K562 (cell line): ENCODE measurements around the gene USP1. TPM values are rescaled to one million over a fixed set of nuclear protein-coding genes. Genes with fewer than 3 reads are reported as not detected.
A peak's percentile ranks its signal among the peaks of the same experiment; 100 is the strongest.

Experiments
- ATAC-seq: fragments of 200-7000 bp; cut with Tn5 transposase; 3 replicates; pipeline ENCODE4 v1.9.1; 2020; ENCODE audit warnings: moderate library complexity
- BruUV-seq: library from RNA; stranded (reverse); fragments of 400-500 nt; replicated peaks from 2 replicates; lab custom pipeline; 2021; lab: Mats Ljungman, UMichigan
- CTCF ChIA-PET: fragments of 300-600 bp; formaldehyde crosslinking; extraction: SDS; loops from one replicate; lab custom pipeline; 2021; ENCODE audit warnings: low intra/inter-chr PET ratio; lab: Yijun Ruan, JAX
- POLR2A ChIA-PET: fragments of 300-600, 350-650 bp; sonication (Branson Sonifier 250); formaldehyde crosslinking; extraction: SDS; loops from one replicate; lab custom pipeline; 2021; ENCODE audit warnings: antibody characterized with exemption, inconsistent platforms; lab: Yijun Ruan, JAX
- DNase-seq, 4 experiments: peaks; one replicate each; pipeline versions ENCODE4 v3.0.0 to v3.0.0-alpha.2; 2011 to 2018; ENCODE audit warnings: low spot score in 3 of 4, mixed read lengths in 3 of 4; ENCODE audit errors: extremely low read depth in 1 of 4
- FAIRE-seq: peaks from 2 replicates; lab custom pipeline; 2011; peaks lifted over from hg19 to GRCh38; lab: Jason Lieb, UNC
- H2AFZ ChIP-seq: 2 replicates; pipeline ENCODE4 v1.6.0; 2011; ENCODE audit warnings: low read depth, low read length, control low read depth, inconsistent platforms
- H3K27ac ChIP-seq: fragments of 200-600 bp; 3 replicates; pipeline ENCODE4 v1.8.0; 2011; ENCODE audit warnings: low read depth, mild to moderate bottlenecking, control low read depth, inconsistent platforms, low read length, moderate library complexity, mixed read lengths; ENCODE audit errors: extremely low read depth
- H3K27me3 ChIP-seq, 2 experiments: fragments of 300-600 bp in 1 of 2; 2 replicates in 1 of 2; 3 replicates in 1 of 2; pipeline versions ENCODE4 v1.6.0 to v1.8.0; 2011; ENCODE audit warnings: inconsistent platforms in 2 of 2, low read length in 2 of 2, mild to moderate bottlenecking in 1 of 2, mixed read lengths in 1 of 2, moderate library complexity in 1 of 2; ENCODE audit not compliant: control insufficient read depth in 2 of 2, insufficient read depth in 2 of 2
- H3K36me3 ChIP-seq: fragments of 300-600 bp; 3 replicates; pipeline ENCODE4 v1.8.0; 2011; ENCODE audit warnings: mild to moderate bottlenecking, low read length, inconsistent platforms; ENCODE audit not compliant: control insufficient read depth, insufficient read depth
- H3K4me1 ChIP-seq, 2 experiments: fragments of 200-600 bp in 1 of 2; replicated peaks in 1 of 2; 2 replicates in 1 of 2; 3 replicates in 1 of 2; pipeline versions ENCODE4 v1.5.1 to v1.8.0; 2011; ENCODE audit warnings: inconsistent platforms in 2 of 2, low read length in 2 of 2, mild to moderate bottlenecking in 1 of 2, mixed read lengths in 1 of 2, moderate library complexity in 1 of 2; ENCODE audit not compliant: control insufficient read depth in 2 of 2, insufficient read depth in 2 of 2
- H3K4me2 ChIP-seq: 2 replicates; pipeline ENCODE4 v1.6.1; 2011; ENCODE audit warnings: low read length, control low read depth, inconsistent platforms, mixed read lengths; ENCODE audit not compliant: insufficient read depth
- H3K4me3 ChIP-seq: fragments of 200-600 bp; sonication (generic), shearing (Covaris generic); 2 replicates; pipeline ENCODE4 v1.5.1; 2016; ENCODE audit warnings: control low read depth, inconsistent platforms
- H3K79me2 ChIP-seq: fragments of 200-600 bp; 3 replicates; pipeline ENCODE4 v1.8.0; 2011; ENCODE audit warnings: low read length, inconsistent platforms; ENCODE audit not compliant: control insufficient read depth, insufficient read depth
- H3K9ac ChIP-seq, 2 experiments: 2 replicates each; pipeline versions ENCODE4 v1.6.0 to v1.6.1; 2011; ENCODE audit warnings: low read depth in 2 of 2, low read length in 2 of 2, control low read depth in 1 of 2, inconsistent platforms in 1 of 2, mild to moderate bottlenecking in 1 of 2, mixed read lengths in 1 of 2; ENCODE audit not compliant: insufficient read depth in 1 of 2
- H3K9me1 ChIP-seq: one replicate; pipeline ENCODE4 v1.6.0; 2011; ENCODE audit warnings: inconsistent platforms, mild to moderate bottlenecking, low read length, moderate library complexity; ENCODE audit not compliant: control insufficient read depth, insufficient read depth
- H3K9me3 ChIP-seq: replicated peaks from 2 replicates; pipeline ENCODE4 v1.5.1; 2011; ENCODE audit warnings: low read depth, low read length, inconsistent platforms; ENCODE audit not compliant: control insufficient read depth, insufficient read depth
- H4K20me1 ChIP-seq: replicated peaks from 2 replicates; pipeline ENCODE4 v1.6.1; 2011; ENCODE audit warnings: low read length, inconsistent platforms, mixed read lengths; ENCODE audit not compliant: control insufficient read depth, insufficient read depth
- ADNP ChIP-seq: fragments of 200-800 bp; sonication (Bioruptor generic); IDR thresholded peaks from 2 replicates; pipeline ENCODE4 v1.6.1; 2016; ENCODE audit warnings: missing genetic modification characterization, missing compliant biosample characterization
- ARID1B ChIP-seq: fragments of 450-650 bp; IDR thresholded peaks from 2 replicates; pipeline ENCODE4 v1.6.1; 2016; ENCODE audit warnings: antibody characterized with exemption, mild to moderate bottlenecking, inconsistent platforms
- CREBBP ChIP-seq: IDR thresholded peaks from one replicate; pipeline ENCODE4 v1.6.1; 2012; ENCODE audit warnings: low read depth, mild to moderate bottlenecking, control low read depth, inconsistent platforms, low read length
- FOXA3 ChIP-seq, 2 experiments: fragments of 450-650 bp in 1 of 2; sonication (generic) in 1 of 2; formaldehyde crosslinking; IDR thresholded peaks in 1 of 2; conservative IDR thresholded peaks in 1 of 2; 2 replicates each; pipeline versions ENCODE4 v1.4.0 to v1.8.0; 2020 to 2022; ENCODE audit warnings: mild to moderate bottlenecking in 2 of 2, missing genetic modification reagents in 1 of 2
- ID3 ChIP-seq, 2 experiments: fragments of 250-450 bp in 1 of 2; fragments of 450-650 bp in 1 of 2; sonication (Bioruptor Pico) in 1 of 2; IDR thresholded peaks; 2 replicates each; pipeline versions ENCODE4 v1.6.1 to v1.8.0; 2016 to 2021; ENCODE audit warnings: mild to moderate bottlenecking in 2 of 2, moderate library complexity in 2 of 2, missing compliant biosample characterization in 1 of 2, missing genetic modification characterization in 1 of 2
- MCM2 ChIP-seq: fragments of 450-650 bp; IDR thresholded peaks from 2 replicates; pipeline ENCODE4 v1.6.1; 2017; ENCODE audit warnings: low read depth, mild to moderate bottlenecking
- MEIS2 ChIP-seq: fragments of 450-650 bp; IDR thresholded peaks from 2 replicates; pipeline ENCODE4 v1.6.1; 2014; ENCODE audit warnings: mild to moderate bottlenecking; ENCODE audit not compliant: partially characterized antibody
- MXD1 ChIP-seq: fragments of 250-450 bp; sonication (Bioruptor Pico); IDR thresholded peaks from 2 replicates; pipeline ENCODE4 v1.8.0; 2021; ENCODE audit warnings: borderline replicate concordance, mild to moderate bottlenecking, moderate library complexity; ENCODE audit not compliant: poor library complexity, severe bottlenecking
- SLC30A9 ChIP-seq: fragments of 250-450 bp; sonication (Bioruptor Pico); IDR thresholded peaks from 2 replicates; pipeline ENCODE4 v1.8.0; 2022; ENCODE audit warnings: mild to moderate bottlenecking, moderate library complexity
- TCF3 ChIP-seq: sonication (generic); formaldehyde crosslinking; IDR thresholded peaks from 2 replicates; pipeline ENCODE4 v1.4.0; 2020; ENCODE audit warnings: mild to moderate bottlenecking, missing genetic modification reagents
- WHSC1 ChIP-seq: IDR thresholded peaks from one replicate; pipeline ENCODE4 v1.6.1; 2012; ENCODE audit warnings: low read length, control low read depth, inconsistent platforms
- ZBTB12 ChIP-seq: fragments of 250-450 bp; sonication (Bioruptor Pico); IDR thresholded peaks from 2 replicates; pipeline ENCODE4 v1.4.0; 2020
- WGBS: fragments of 100-300 bp; shearing (Covaris generic); methylation state at CpG from one replicate; pipeline ENCODE4 v1.1.6; 2016; ENCODE audit warnings: low coverage, mixed read lengths; ENCODE audit not compliant: insufficient coverage; ENCODE audit errors: missing lambda C conversion rate; 5-methylcytosine and 5-hydroxymethylcytosine counted together
- in situ Hi-C: fragments of 300-500 bp; cut with MboI; formaldehyde crosslinking; loops from 4 replicates; pipeline ENCODE4 v1.15.0; 2018; ENCODE audit warnings: inconsistent platforms, mixed read lengths
- intact Hi-C: fragments of 100-400 bp; cut with micrococcal nuclease; formaldehyde crosslinking; loops from 2 replicates; pipeline ENCODE4 v1.14.2; 2022
- polyA plus RNA-seq, 8 experiments: library from polyadenylated mRNA; depleted of rRNA in 4 of 8; stranded (reverse) in 5 of 8; unstranded in 3 of 8; fragments of >200 nt; fragmentation: Nextera tagmentation in 2 of 8; fragmentation: Illumina TruSeq in 1 of 8; extraction: Ambion mirVana in 2 of 8; extraction: Trizol in 1 of 8; gene quantifications; 2 replicates each; pipeline versions ENCODE4 v1.2.1 to v1.2.3, GENCODE V29; 2011 to 2014; ENCODE audit warnings: inconsistent platforms in 1 of 8, missing spikeins in 1 of 8
- total RNA-seq, 7 experiments: library from RNA; depleted of rRNA in 6 of 7; stranded (reverse); fragments of >200 nt in 6 of 7; fragmentation: Illumina TruSeq in 2 of 7; extraction: Trizol in 2 of 7; gene quantifications; 2 replicates each; pipeline versions ENCODE4 v1.2.1 to v1.2.3, GENCODE V29; 2011 to 2021; ENCODE audit warnings: low replicate concordance in 1 of 7
- TF ChIP-seq, protein P1 (sequence below), 2 experiments: IDR thresholded peaks in 1 of 2; conservative IDR thresholded peaks in 1 of 2; 2 replicates each; pipeline ENCODE4 v1.6.1; 2016; ENCODE audit warnings: low read depth in 2 of 2, mild to moderate bottlenecking in 1 of 2, missing compliant biosample characterization in 1 of 2, missing genetic modification characterization in 1 of 2, moderate library complexity in 1 of 2
- TF ChIP-seq, protein P2 (sequence below): fragments of 450-650 bp; IDR thresholded peaks from 2 replicates; pipeline ENCODE4 v1.6.1; 2016

Gene USP1
- total and polyA plus RNA-seq, 9 of the 15 experiments (the other 6 are each of a cell fraction or from before 2014, with no cell fraction given) = 27.3 to 87.9 (median 51.7) TPM

GRCh38 chr1:62484824-62485468 lies 48.1 kb downstream of the USP1 start:
- Histone ChIP-seq H4K20me1 (no peaks in the 10 kb centered on the region), H3K36me3 (no peaks in the 10 kb centered on the region), H3K27ac (no peak overlapping the region), H3K9ac (no peak overlapping the region), H3K4me1 (no peaks in the 10 kb centered on the region), H3K4me3 (no peak overlapping the region), H3K9me3 (no peaks in the 10 kb centered on the region), H3K9me1 (no peaks in the 10 kb centered on the region), H3K79me2 (no peaks in the 10 kb centered on the region), H3K4me2 (no peak overlapping the region), H3K27me3 (no peaks in the 10 kb centered on the region), H2AFZ (peak overlapping the region; percentile 15; the same call in 1 of the 2 replicates)
- no TSS peak for BruUV-seq
- ChIA-PET POLR2A (no interaction called here), CTCF (no interaction called here)
- FAIRE-seq = no peak
- no peak for TF ChIP-seq MXD1 (CRISPR knock-in tag)
- TF ChIP-seq CREBBP = no peak
- TF ChIP-seq, protein P1, sequence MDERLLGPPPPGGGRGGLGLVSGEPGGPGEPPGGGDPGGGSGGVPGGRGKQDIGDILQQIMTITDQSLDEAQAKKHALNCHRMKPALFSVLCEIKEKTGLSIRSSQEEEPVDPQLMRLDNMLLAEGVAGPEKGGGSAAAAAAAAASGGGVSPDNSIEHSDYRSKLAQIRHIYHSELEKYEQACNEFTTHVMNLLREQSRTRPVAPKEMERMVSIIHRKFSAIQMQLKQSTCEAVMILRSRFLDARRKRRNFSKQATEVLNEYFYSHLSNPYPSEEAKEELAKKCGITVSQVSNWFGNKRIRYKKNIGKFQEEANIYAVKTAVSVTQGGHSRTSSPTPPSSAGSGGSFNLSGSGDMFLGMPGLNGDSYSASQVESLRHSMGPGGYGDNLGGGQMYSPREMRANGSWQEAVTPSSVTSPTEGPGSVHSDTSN (CRISPR knock-in tag; IDR thresholded peaks at IDR 0.05; ENCODE audit: low read depth) = no peak
- TF ChIP-seq, protein P1 (tag; conservative IDR thresholded peaks at IDR 0.05; ENCODE audit: low read depth) = peak; percentile 89
- peak; percentile 80 for TF ChIP-seq MEIS2
- TF ChIP-seq, protein P2, sequence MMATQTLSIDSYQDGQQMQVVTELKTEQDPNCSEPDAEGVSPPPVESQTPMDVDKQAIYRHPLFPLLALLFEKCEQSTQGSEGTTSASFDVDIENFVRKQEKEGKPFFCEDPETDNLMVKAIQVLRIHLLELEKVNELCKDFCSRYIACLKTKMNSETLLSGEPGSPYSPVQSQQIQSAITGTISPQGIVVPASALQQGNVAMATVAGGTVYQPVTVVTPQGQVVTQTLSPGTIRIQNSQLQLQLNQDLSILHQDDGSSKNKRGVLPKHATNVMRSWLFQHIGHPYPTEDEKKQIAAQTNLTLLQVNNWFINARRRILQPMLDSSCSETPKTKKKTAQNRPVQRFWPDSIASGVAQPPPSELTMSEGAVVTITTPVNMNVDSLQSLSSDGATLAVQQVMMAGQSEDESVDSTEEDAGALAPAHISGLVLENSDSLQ = peak; percentile 60
- TF ChIP-seq FOXA3 (CRISPR knock-in tag; conservative IDR thresholded peaks at IDR 0.05 in 1 of 2, IDR thresholded peaks at IDR 0.05 in 1 of 2) = no peak
- TF ChIP-seq SLC30A9 = no peak
- TF ChIP-seq TCF3 (CRISPR knock-in tag) = peak; percentile 32
- TF ChIP-seq ADNP (tag) = no peak
- no peak for TF ChIP-seq WHSC1
- peak; percentile 45; the same call in 1 of the 2 replicates for TF ChIP-seq ARID1B
- TF ChIP-seq ZBTB12 (CRISPR knock-in tag) = no peak
- TF ChIP-seq MCM2 = no peak
- no peak for TF ChIP-seq ID3 (CRISPR knock-in tag; IDR thresholded peaks at IDR 0.05)
- no peak for TF ChIP-seq ID3 (tag; IDR thresholded peaks at IDR 0.05)
- in situ Hi-C loops (no loop called here), intact Hi-C loops (no loop called here)
- WGBS = 30% methylated on average over 5 of the region's 5 CpGs
- ATAC-seq = no peak
- no peak for DNase-seq
